HCT116 (cell line): Measurements from ENCODE around the gene TENM3. TPM values are rescaled to one million over a fixed set of nuclear protein-coding genes. Genes with fewer than 3 reads are reported as not detected.
A peak's percentile ranks its signal among the peaks of the same experiment; 100 is the strongest.

ENCODE experiments used
- ATAC-seq: fragments of 200-7000 bp; cut with Tn5 transposase; 2 replicates; pipeline ENCODE4 v1.9.1; 2020; ENCODE audit warnings: mild to moderate bottlenecking, moderate library complexity
- BruUV-seq: library from RNA; stranded (reverse); fragments of 400-500 nt; replicated peaks from 2 replicates; lab custom pipeline; 2021; lab: Mats Ljungman, UMichigan
- CTCF ChIA-PET: fragments of 300-600 bp; sonication (Branson Sonifier 250); formaldehyde crosslinking; loops from one replicate; lab custom pipeline; 2021; ENCODE audit warnings: antibody characterized with exemption; lab: Charles Lee
- POLR2A ChIA-PET: fragments of 300-600, 350-600 bp; sonication (Branson Sonifier 250); formaldehyde crosslinking; loops from one replicate; lab custom pipeline; 2021; ENCODE audit warnings: antibody characterized with exemption; lab: Charles Lee
- RAD21 ChIA-PET, 2 experiments: fragments of 300-600 bp; sonication (Branson Sonifier 250); formaldehyde crosslinking; loops; one replicate each; lab custom pipeline; 2023; ENCODE audit warnings: low total read pairs in 2 of 2; ENCODE audit not compliant: uncharacterized antibody in 2 of 2, unreplicated experiment in 2 of 2, low non-redundant PET in 1 of 2; lab: Charles Lee
- DNase-seq: peaks from one replicate; pipeline ENCODE4 v3.0.0-alpha.2; 2010; ENCODE audit warnings: low read depth, low spot score
- H2AFZ ChIP-seq: fragments of 200-600 bp; shearing (Covaris generic), sonication (generic); 2 replicates; pipeline ENCODE4 v1.6.1; 2017; ENCODE audit warnings: low read depth, mixed run types, mixed read lengths, antibody characterized with exemption, low read length; ENCODE audit not compliant: poor library complexity, severe bottlenecking
- H3K27ac ChIP-seq: 2 replicates; pipeline ENCODE4 v1.5.1; 2012; ENCODE audit warnings: low read depth, low read length
- H3K27me3 ChIP-seq: fragments of 200-600 bp; sonication (generic); 2 replicates; pipeline ENCODE4 v1.6.1; 2016; ENCODE audit warnings: mixed run types, low read length, mixed read lengths; ENCODE audit not compliant: insufficient read depth
- H3K36me3 ChIP-seq, 2 experiments: fragments of 200-500 bp in 1 of 2; fragments of 200-600 bp in 1 of 2; sonication (Bioruptor generic) in 1 of 2; sonication (generic) in 1 of 2; 2 replicates each; pipeline versions ENCODE4 v1.5.1 to v1.6.1; 2014 to 2016; ENCODE audit warnings: low read length in 2 of 2, inconsistent platforms in 1 of 2, mixed read lengths in 1 of 2, mixed run types in 1 of 2; ENCODE audit not compliant: insufficient read depth in 2 of 2, control insufficient read depth in 1 of 2
- H3K4me1 ChIP-seq, 2 experiments: fragments of 200-600 bp in 1 of 2; sonication (generic) in 1 of 2; 2 replicates each; pipeline versions ENCODE4 v1.5.1 to v1.6.1; 2012 to 2017; ENCODE audit warnings: low read length in 2 of 2, inconsistent platforms in 1 of 2, mild to moderate bottlenecking in 1 of 2, mixed read lengths in 1 of 2, mixed run types in 1 of 2, moderate library complexity in 1 of 2; ENCODE audit not compliant: insufficient read depth in 2 of 2, control insufficient read depth in 1 of 2
- H3K4me2 ChIP-seq: fragments of 200-600 bp; sonication (generic); 2 replicates; pipeline ENCODE4 v1.6.1; 2017; ENCODE audit warnings: mixed run types, low read length, mixed read lengths
- H3K4me3 ChIP-seq, 2 experiments: fragments of 200-600 bp in 1 of 2; sonication (generic) in 1 of 2; replicated peaks in 1 of 2; 2 replicates each; pipeline ENCODE4 v1.5.1; 2011 to 2016; ENCODE audit warnings: low read length in 2 of 2, control low read depth in 1 of 2, low read depth in 1 of 2, mild to moderate bottlenecking in 1 of 2, mixed read lengths in 1 of 2, mixed run types in 1 of 2
- H3K79me2 ChIP-seq: fragments of 200-600 bp; sonication (generic); 2 replicates; pipeline ENCODE4 v1.6.1; 2017; ENCODE audit warnings: mild to moderate bottlenecking, mixed run types, low read length, moderate library complexity, mixed read lengths; ENCODE audit not compliant: insufficient read depth
- H3K9ac ChIP-seq: fragments of 200-600 bp; sonication (generic); 2 replicates; pipeline ENCODE4 v1.6.1; 2016; ENCODE audit warnings: low read length, mixed read lengths
- H3K9me2 ChIP-seq: fragments of 200-600 bp; sonication (generic), shearing (Covaris generic); 2 replicates; pipeline ENCODE4 v1.6.1; 2017; ENCODE audit warnings: mixed run types, mild to moderate bottlenecking, moderate library complexity; ENCODE audit not compliant: insufficient read depth
- H3K9me3 ChIP-seq, 2 experiments: fragments of 200-500 bp in 1 of 2; fragments of 200-600 bp in 1 of 2; sonication (Bioruptor generic) in 1 of 2; sonication (generic) in 1 of 2; 2 replicates each; pipeline ENCODE4 v1.6.1; 2014 to 2017; ENCODE audit warnings: low read length in 2 of 2, mixed read lengths in 2 of 2, inconsistent platforms in 1 of 2, low read depth in 1 of 2, mild to moderate bottlenecking in 1 of 2, mixed run types in 1 of 2, moderate library complexity in 1 of 2; ENCODE audit not compliant: control insufficient read depth in 1 of 2, insufficient read depth in 1 of 2
- H4K20me1 ChIP-seq: fragments of 200-600 bp; sonication (generic), shearing (Covaris generic); 2 replicates; pipeline ENCODE4 v1.6.1; 2017; ENCODE audit warnings: mixed run types, mild to moderate bottlenecking, moderate library complexity; ENCODE audit not compliant: insufficient read depth
- CBX3 ChIP-seq: IDR thresholded peaks from 2 replicates; pipeline ENCODE4 v1.6.1; 2012; ENCODE audit warnings: low read depth
- CEBPB ChIP-seq: IDR thresholded peaks from 2 replicates; pipeline ENCODE4 v1.6.1; 2012; ENCODE audit warnings: low read depth
- EGR1 ChIP-seq: IDR thresholded peaks from 2 replicates; pipeline ENCODE4 v1.6.1; 2012; ENCODE audit warnings: low read depth
- ELF1 ChIP-seq: IDR thresholded peaks from 2 replicates; pipeline ENCODE4 v1.6.1; 2012; ENCODE audit warnings: low read depth, borderline replicate concordance
- EZH2 ChIP-seq: fragments of 200-600 bp; sonication (generic); IDR thresholded peaks from 2 replicates; pipeline ENCODE4 v1.6.1; 2017; ENCODE audit warnings: antibody characterized with exemption, mixed run types
- EZH2phosphoT487 ChIP-seq: fragments of 200-600 bp; IDR thresholded peaks from 2 replicates; pipeline ENCODE4 v1.6.1; 2018; ENCODE audit warnings: antibody characterized with exemption, borderline replicate concordance
- FOSL1 ChIP-seq: IDR thresholded peaks from 2 replicates; pipeline ENCODE4 v1.6.1; 2012; ENCODE audit warnings: low read depth
- POLR2A ChIP-seq: IDR thresholded peaks from 2 replicates; pipeline ENCODE4 v1.7.0; 2011; ENCODE audit warnings: borderline replicate concordance; ENCODE audit not compliant: insufficient read depth, insufficient read length; ENCODE audit errors: extremely low read depth
- POLR2AphosphoS5 ChIP-seq: IDR thresholded peaks from 2 replicates; pipeline ENCODE4 v1.6.1; 2011; ENCODE audit warnings: mild to moderate bottlenecking, low read depth, low read length, moderate library complexity
- RAD21 ChIP-seq: IDR thresholded peaks from 2 replicates; pipeline ENCODE4 v1.6.1; 2012; ENCODE audit warnings: low read depth, mild to moderate bottlenecking
- SIN3A ChIP-seq: IDR thresholded peaks from 2 replicates; pipeline ENCODE4 v1.6.1; 2012; ENCODE audit warnings: low read depth
- SRF ChIP-seq: IDR thresholded peaks from 2 replicates; pipeline ENCODE4 v1.6.1; 2012; ENCODE audit warnings: low read depth
- TCF7L2 ChIP-seq: IDR thresholded peaks from 2 replicates; pipeline ENCODE4 v1.7.0; 2011; ENCODE audit warnings: borderline replicate concordance, inconsistent platforms; ENCODE audit not compliant: insufficient read depth, insufficient read length; ENCODE audit errors: extremely low read depth
- YY1 ChIP-seq: IDR thresholded peaks from 2 replicates; pipeline ENCODE4 v1.6.1; 2011; ENCODE audit warnings: low read length, low read depth, moderate library complexity, mild to moderate bottlenecking; ENCODE audit not compliant: insufficient replicate concordance; ENCODE audit errors: extremely low read depth
- ZFX ChIP-seq: fragments of 450-650 bp; IDR thresholded peaks from 2 replicates; pipeline ENCODE4 v1.6.1; 2017
- ZNF274 ChIP-seq: fragments of 200-500 bp; sonication (Bioruptor generic); IDR thresholded peaks from 2 replicates; pipeline ENCODE4 v1.6.1; 2014; ENCODE audit warnings: mild to moderate bottlenecking, low read depth, low read length, inconsistent platforms
- intact Hi-C: fragments of 100-400 bp; cut with micrococcal nuclease; formaldehyde crosslinking; loops from 2 replicates; pipeline ENCODE4 v1.10.0; 2022
- total RNA-seq: library from RNA; stranded (reverse); gene quantifications from one replicate; pipeline ENCODE4 v1.2.1, GENCODE V29; 2021; ENCODE audit not compliant: unreplicated experiment
- TF ChIP-seq, protein P1 (sequence below): IDR thresholded peaks from 2 replicates; pipeline ENCODE4 v1.6.1; 2011; ENCODE audit warnings: mild to moderate bottlenecking, low read length, moderate library complexity; ENCODE audit not compliant: insufficient replicate concordance; ENCODE audit errors: extremely low read depth
- TF ChIP-seq, protein P2 (sequence below), 3 experiments: fragments of 200-600 bp in 1 of 3; sonication (generic) in 1 of 3; IDR thresholded peaks in 2 of 3; conservative IDR thresholded peaks in 1 of 3; 2 replicates each; pipeline ENCODE4 v1.5.1; 2012 to 2017; ENCODE audit warnings: low read depth in 2 of 3, low read length in 2 of 3, antibody characterized with exemption in 1 of 3, borderline replicate concordance in 1 of 3, control low read depth in 1 of 3, mild to moderate bottlenecking in 1 of 3, mixed read lengths in 1 of 3, mixed run types in 1 of 3, moderate library complexity in 1 of 3; ENCODE audit not compliant: insufficient read depth in 1 of 3
- TF ChIP-seq, protein P3 (sequence below): IDR thresholded peaks from 2 replicates; pipeline ENCODE4 v1.6.1; 2012

The TENM3 gene
- total RNA-seq, 1 experiment from 2014 or later, result 0.54 TPM

DNA sequence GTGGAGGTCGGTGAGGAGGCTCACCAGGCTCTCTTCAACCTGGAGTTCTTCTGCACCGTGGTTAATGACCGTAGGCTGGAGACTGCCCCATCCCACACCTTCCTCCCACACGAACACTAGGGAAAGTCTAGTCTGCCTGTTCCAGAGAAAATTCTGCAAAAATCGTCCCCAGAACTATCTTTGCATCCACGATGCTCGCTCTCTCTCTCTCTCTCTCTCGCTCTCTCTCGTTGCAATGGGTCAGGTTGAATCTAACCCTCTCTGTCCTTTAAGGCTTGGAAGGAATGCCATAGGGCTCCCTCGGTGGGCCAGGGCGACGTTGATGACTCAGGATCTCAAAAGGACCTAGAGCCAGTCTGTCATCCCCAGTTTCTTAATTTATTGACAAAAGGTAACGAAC is 562.5 kb downstream of the TENM3 start:
- no TSS peak for BruUV-seq
- intact Hi-C loops, result loop anchor here (1.0 to 10.0 kb wide), 7 partner anchors 119 to 1977 kb away; no protein-coding TSS in a partner anchor
- no peaks in the 10 kb centered on the region for H3K36me3 ChIP-seq
- no peaks in the 10 kb centered on the region for H3K9me2 ChIP-seq
- TF ChIP-seq, protein P1, sequence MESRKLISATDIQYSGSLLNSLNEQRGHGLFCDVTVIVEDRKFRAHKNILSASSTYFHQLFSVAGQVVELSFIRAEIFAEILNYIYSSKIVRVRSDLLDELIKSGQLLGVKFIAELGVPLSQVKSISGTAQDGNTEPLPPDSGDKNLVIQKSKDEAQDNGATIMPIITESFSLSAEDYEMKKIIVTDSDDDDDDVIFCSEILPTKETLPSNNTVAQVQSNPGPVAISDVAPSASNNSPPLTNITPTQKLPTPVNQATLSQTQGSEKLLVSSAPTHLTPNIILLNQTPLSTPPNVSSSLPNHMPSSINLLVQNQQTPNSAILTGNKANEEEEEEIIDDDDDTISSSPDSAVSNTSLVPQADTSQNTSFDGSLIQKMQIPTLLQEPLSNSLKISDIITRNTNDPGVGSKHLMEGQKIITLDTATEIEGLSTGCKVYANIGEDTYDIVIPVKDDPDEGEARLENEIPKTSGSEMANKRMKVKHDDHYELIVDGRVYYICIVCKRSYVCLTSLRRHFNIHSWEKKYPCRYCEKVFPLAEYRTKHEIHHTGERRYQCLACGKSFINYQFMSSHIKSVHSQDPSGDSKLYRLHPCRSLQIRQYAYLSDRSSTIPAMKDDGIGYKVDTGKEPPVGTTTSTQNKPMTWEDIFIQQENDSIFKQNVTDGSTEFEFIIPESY, result no peak
- no peak for TF ChIP-seq CBX3
- TF ChIP-seq SIN3A, result no peak
- TF ChIP-seq FOSL1, result no peak
- no peak for TF ChIP-seq SRF
- no peak for TF ChIP-seq POLR2A
- no peak for TF ChIP-seq POLR2AphosphoS5
- TF ChIP-seq ZNF274, result no peak
- no peak for TF ChIP-seq CEBPB
- no peak for TF ChIP-seq EGR1
- TF ChIP-seq, protein P2, sequence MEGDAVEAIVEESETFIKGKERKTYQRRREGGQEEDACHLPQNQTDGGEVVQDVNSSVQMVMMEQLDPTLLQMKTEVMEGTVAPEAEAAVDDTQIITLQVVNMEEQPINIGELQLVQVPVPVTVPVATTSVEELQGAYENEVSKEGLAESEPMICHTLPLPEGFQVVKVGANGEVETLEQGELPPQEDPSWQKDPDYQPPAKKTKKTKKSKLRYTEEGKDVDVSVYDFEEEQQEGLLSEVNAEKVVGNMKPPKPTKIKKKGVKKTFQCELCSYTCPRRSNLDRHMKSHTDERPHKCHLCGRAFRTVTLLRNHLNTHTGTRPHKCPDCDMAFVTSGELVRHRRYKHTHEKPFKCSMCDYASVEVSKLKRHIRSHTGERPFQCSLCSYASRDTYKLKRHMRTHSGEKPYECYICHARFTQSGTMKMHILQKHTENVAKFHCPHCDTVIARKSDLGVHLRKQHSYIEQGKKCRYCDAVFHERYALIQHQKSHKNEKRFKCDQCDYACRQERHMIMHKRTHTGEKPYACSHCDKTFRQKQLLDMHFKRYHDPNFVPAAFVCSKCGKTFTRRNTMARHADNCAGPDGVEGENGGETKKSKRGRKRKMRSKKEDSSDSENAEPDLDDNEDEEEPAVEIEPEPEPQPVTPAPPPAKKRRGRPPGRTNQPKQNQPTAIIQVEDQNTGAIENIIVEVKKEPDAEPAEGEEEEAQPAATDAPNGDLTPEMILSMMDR (IDR thresholded peaks at IDR 0.05 in 2 of 3, conservative IDR thresholded peaks at IDR 0.05 in 1 of 3; ENCODE audit: borderline replicate concordance in 1 of 3, insufficient read depth in 1 of 3, low read depth in 2 of 3, low read length in 2 of 3), result no peak
- TF ChIP-seq EZH2phosphoT487, result no peak
- TF ChIP-seq ELF1, result no peak
- no peak for TF ChIP-seq EZH2
- no peak for TF ChIP-seq YY1
- TF ChIP-seq, protein P3, sequence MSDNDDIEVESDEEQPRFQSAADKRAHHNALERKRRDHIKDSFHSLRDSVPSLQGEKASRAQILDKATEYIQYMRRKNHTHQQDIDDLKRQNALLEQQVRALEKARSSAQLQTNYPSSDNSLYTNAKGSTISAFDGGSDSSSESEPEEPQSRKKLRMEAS, result no peak
- no peak for TF ChIP-seq TCF7L2
- no peak for TF ChIP-seq ZFX
- TF ChIP-seq RAD21, result no peak
- ChIA-PET RAD21 (no interaction called here), CTCF (no interaction called here), POLR2A (no interaction called here)
- no peaks in the 10 kb centered on the region for H3K27me3 ChIP-seq
- H3K4me3 ChIP-seq, result no peak overlapping the region
- no peak overlapping the region for H3K9ac ChIP-seq
- H3K27ac ChIP-seq, result no peak overlapping the region
- peaks cover 4 to 20% of the 10 kb centered on the region in 2 experiments; a peak in 2 of 4 replicates for H3K4me1 ChIP-seq
- DNase-seq (no peak), ATAC-seq (no peak)
- H4K20me1 ChIP-seq, result no peaks in the 10 kb centered on the region
- no peaks in the 10 kb centered on the region for H3K79me2 ChIP-seq
- H3K9me3 ChIP-seq, result no peaks in the 10 kb centered on the region
- H2AFZ ChIP-seq, result peak overlapping the region; percentile 76
- H3K4me2 ChIP-seq, result 0 out of 2 replicates have a peak overlapping the region, but pooled peaks have one; percentile 70
